KG1 (cell line): Measurements from ENCODE around the gene ANKLE2.
A peak's percentile ranks its signal among the peaks of the same experiment; 100 is the strongest.
"Not testable (repeated sequence)": the region's sequence is repeated elsewhere in the genome, so short reads cannot be mapped to it uniquely, and the experiment has no call there.

Experiments
- DNase-seq: peaks from one replicate; lab custom pipeline; 2025; lab: John Stamatoyannopoulos, UW

ANKLE2 gene

DNA sequence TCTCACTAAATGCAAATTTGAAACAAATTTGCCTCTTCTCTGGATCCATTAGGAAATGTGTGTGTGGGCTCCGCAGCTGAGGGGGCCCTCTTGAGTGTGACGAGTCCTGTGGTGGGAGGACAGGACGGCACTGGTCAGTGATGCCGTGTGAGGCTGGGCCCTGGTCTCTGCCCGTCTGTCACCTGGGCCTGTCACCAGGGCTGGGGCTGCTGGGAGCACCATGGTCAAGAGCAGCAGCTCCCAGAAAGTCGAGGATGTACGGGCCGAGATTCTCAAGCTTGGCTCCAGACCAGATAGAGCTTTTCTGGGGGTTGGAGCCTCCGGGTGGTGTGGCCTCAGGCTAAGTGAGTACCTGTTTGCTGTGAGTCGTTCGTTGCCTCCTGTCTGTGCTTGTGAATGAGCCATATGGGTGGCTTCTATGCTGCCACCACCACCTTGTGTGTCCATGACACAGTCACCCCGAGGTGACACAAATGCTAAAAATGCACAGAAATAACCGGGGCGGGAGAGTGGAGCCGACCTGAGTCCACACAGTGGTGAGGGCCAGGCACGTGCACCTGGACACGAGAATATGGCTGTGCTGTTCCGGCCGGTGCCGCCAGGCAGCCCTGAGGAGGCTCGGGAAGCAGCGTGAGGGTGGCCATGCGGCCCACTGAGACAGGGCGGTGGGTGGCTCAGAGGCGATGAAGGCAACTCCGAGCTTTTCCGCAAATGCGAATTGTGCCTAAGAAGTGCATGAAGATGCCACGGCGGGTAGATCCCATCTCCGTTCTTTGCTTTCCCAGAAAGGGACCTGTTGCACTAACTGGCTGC lies 42.3 kb downstream of the ANKLE2 start:
- no peak for DNase-seq

DNA sequence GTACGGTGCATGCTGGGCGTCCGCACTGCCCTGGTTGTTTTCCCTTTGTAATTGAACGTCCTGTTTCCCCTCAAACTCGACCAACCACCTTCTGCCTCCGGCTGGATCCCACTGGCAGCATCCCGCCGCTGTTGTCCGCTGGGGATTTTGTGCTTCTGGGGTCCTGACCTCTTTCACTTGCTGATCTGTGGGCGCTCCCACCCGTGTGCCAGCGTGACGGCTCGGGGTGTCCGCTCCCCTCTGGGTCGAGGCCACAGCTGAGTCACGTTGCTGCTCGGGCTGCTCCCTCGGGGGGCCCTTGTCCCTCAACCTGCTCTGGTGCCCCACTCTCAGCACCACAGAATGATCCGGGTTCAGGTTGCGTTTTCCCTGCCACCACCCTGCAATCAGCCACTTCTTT lies 43.0 kb downstream of the ANKLE2 start:
- no peak for DNase-seq

DNA sequence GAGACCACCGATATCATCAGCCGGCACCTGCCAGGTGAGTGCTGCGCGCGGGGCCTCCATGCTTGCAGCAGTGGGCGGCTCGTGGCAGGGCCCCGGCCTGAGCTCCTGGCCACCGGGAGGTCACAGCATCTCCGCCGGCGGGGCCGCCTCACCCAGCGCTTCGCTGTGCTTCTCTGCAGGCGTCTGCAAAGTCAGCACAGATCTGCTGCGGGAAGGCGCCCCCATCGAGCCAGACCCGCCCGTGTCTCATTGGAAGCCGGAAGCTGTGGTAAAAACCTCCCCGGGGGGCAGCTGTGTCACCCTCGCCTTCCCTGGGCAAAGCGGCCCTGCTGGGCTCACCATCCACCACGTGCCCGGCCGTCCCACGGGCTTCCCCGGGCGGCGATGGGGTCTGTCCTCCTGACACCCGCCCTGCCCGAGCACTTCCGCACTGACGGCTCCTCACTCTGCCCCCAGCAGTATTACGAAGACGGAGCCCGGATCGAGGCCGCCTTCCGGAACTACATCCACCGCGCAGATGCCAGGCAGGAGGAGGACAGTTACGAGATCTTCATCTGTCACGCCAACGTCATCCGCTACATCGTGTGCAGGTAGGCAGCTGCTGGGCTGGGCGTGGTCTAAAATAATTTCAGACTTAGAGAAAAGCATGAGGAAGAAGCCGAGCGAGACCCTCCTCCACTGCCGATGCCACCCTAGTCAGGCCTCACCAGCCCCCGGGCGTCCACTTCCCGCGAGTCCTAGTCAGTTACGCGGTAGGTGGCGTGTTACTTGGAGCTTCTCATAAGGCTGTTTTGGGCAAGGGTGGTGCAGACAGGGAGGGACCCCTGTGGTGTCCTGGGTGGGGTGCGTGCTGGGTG lies 43.9 kb downstream of the ANKLE2 start:
- DNase-seq: no peak

DNA sequence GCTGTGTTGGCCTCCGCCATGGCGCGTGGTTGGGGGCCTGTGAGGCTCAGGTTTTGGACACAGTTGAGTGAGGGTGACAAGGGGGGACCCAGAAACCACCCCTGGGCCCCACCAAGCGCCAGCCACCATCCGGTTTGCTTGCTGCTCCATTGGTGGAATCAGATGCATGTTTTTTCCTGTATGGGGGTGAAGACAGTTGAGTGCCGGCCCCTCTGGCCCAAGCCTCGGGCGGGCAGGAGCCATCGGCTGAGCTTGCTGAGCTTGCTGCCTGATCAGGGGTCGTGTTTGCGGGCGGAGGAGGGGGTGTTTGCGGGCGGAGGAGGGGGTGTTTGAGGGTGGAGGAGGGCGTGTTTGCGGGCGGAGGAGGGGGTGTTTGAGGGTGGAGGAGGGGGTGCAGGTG lies 44.6 kb downstream of the ANKLE2 start:
- DNase-seq: no peak

DNA sequence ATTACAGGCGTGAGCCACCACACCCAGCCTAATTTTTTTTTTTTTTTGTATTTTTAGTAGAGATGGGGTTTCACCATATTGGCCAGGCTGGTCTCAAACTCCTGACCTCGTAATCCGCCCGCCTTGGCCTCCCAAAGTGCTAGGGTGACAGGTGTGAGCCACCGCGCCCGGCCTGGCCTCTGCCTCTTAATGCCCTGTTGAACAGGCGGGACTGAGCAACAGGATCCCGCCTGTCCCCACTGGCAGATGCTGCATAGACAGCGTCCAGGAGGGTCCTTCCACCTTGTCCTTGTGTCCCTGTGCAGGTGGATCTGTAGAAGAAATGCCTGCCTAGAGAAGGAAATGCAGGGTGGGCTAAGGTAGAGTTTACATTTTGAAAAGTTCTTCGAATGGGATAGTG lies 45.3 kb downstream of the ANKLE2 start:
- no peak for DNase-seq

DNA sequence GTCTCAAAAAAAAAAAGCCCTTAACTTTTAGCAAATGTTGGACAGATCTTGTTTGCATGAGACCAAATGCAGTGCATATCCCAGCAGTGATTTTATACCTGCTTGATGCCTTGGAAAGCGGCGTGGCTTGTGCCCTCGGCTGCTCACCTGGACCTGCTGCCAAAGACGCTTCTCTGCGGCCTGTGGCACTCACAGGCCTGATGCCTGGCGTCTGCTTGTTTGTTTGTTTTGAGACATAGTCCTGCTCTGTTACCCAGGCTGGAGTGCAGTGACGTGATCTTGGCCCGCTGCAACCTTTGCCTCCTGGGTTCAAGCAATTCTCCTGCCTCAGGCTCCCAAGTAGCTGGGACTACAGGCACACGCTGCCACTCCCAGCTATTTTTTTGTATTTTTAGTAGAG lies 45.8 kb downstream of the ANKLE2 start:
- no peak for DNase-seq

DNA sequence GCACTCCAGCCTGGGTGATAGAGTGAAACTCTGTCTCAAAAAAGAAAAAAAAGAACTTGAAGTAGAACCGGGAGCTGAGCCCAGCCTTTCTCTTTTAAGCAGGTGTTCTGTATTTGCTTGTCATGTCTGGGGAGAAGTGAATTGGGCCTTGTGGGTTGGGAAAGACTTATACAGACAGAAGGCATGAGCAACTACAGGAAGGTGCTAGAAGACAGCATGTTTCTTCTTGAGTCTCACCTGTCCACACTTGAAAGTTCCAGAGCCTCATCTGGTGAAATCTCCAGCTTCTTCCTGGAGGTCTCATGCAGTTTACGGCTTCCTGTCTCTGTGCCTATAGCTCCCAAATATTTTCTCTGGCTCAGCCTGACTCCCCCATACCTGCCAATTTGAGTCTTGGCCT lies 48.5 kb downstream of the ANKLE2 start:
- DNase-seq: no peak

DNA sequence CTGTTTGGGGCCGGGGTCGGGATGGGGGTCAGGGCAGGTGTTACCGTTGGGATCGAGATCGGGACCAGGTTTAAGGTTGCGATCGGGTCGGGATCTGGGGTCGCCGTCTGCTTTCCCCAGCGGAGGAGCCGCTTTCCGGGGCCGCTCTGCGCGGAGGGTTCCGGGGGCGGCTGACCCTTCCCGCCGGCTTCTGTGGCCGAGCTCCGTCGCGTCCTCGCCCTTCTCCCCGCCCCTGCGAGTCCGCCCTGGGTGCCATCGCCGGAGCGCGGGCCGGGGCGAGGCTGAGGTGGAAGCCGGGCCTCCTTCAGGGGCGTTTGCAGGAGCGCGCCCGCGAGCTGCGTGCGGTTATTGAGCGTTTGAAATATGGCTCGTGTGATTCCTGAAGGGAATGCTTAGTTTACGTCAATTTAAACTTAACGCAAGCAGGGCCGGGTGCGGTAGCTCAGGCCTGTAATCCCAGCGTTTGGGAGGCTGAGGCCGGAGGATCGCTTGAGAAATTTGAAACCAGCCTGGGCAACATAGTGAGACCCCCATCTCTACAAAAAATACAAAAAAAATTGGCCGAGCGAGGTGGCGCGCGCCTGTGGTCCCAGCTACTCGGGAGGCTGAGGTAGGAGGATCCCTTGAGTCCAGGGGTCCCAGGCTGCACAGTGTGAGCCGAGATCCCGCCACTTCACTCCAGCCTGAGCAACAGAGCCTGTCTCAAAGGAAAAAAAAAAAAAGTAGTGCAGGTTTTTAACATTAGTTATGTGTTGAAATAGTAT lies 50.4 kb downstream of the ANKLE2 start:
- no peak for DNase-seq

DNA sequence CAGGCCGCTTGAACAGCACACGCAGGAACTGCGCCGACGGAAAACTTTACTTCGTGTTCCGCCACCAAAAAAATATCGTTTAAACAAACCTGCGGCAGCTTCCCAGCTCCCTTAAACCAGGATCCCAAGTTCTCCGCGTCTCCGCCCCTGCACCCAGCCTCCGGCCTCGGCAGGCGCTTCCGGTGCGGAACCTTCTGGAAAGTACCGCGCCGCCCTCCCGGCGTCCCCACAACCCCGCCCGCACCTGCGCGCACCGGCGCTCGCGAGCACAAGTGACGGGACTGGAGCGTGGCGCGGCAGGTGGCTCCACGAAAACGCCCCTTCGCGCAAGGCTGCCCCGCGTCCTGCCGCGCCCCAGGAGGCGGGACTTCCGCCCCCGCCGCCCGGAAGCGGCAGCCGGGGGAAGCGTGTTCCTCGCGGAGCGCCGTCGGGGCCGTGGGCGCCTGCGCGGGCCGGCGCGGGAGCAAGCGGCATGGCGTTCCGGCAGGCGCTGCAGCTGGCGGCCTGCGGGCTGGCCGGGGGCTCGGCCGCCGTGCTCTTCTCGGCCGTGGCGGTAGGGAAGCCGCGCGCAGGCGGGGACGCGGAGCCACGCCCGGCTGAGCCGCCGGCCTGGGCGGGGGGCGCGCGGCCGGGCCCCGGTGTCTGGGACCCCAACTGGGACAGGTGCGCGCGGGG lies 51.1 kb downstream of the ANKLE2 start, which contains the start of gene PGAM5:
TSS of gene PGAM5 (plus strand) at position 438 of the 675 bp plus-strand sequence. CDS start at position 473, 35 bp downstream.
- peak; percentile 65 for DNase-seq

DNA sequence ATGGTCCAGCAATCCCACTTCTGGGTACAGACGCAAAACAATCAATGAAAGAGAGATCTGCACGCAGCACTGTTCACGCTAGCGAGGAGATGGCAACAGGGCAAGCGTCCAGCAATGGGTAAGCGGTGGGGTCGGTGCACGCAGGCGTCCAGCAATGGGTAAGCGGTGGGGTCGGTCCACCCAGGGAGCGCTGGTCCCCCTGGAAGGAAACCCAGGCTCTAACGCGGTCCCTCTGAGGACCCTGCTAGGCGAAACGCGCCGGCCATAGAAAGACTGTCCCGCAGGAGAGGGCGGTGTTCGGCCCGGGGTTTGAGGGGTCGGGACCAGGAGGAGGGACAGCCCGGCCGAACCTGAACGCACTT lies 51.6 kb downstream of the ANKLE2 start:
- no peak for DNase-seq

DNA sequence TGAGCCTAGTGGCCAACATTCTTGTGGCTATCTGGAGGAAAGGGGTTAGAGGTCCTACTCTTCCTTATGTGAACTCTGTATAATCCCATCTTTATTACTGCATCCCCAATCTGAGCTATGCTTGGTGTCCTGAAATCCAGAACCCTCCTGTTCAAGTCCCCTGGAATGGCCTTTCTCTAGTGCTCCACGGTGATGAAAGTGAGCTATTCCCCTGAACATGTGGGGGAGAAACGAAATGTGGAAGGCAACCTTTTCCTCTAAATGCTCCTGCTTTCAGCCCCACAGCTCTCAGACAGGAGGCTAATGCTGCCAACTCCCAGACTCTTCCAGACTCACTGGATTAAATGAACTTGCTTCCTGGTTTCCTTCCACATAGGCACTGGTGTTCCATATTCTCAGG lies 53.5 kb downstream of the ANKLE2 start:
- no peak for DNase-seq

DNA sequence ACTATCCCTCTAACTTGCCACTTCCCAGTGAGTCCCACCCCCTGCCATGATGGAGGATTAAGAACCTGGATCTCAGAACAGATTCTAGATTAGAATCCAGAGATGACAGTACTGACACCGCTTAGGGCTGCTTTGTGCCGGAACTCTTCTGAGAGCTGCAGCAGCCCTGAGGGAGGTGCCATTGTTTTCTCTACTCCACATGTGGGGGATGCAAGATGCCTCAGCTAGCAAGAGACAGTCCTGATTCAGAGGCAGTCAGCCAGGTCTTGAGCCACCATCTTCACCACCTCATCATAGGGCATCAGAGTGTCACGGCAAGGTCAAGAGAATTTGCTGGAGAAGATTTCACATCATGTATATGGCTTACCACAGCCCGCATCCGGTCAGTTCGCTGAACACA lies 54.4 kb downstream of the ANKLE2 start:
- no peak for DNase-seq

DNA sequence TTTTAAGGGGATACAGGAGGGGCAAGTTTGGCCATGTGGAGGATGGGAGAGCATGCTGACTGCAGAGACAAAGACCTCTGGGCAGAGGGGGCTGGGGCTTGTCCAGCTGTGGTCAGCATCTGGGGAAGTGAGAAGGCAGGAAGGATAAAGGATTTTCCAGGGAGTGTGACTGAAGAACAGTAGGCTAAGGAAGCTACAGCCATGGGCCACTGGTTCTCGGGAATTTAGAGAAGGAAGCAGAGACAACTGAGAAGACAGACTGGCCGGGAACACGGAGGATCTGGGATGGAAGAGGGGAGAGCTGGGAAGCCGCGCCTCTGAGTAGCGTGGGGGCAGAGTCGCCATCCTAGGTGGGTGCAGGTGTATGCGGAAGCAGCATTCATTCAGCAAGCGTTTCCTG lies 58.0 kb downstream of the ANKLE2 start:
- DNase-seq: no peak

DNA sequence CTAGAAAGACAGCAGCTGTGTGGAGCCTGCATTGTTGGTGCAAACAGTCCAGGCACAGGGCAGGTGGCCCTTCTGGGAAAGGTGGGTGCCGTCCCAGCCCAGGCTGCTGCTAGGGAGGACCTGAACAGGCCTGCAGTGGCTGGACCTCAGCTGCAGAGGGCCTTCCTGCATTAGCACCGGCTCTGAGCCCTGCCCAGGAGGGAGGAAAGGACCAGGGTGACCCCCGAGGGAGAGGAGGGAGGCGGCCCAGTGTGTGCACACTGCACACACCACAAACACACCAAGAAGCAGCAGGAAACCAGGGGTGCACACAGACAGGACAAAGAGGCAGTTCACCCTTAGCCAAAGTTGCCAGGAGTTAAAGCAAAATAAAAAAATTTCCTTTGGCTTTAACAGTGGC lies 59.0 kb downstream of the ANKLE2 start:
- no peak for DNase-seq

DNA sequence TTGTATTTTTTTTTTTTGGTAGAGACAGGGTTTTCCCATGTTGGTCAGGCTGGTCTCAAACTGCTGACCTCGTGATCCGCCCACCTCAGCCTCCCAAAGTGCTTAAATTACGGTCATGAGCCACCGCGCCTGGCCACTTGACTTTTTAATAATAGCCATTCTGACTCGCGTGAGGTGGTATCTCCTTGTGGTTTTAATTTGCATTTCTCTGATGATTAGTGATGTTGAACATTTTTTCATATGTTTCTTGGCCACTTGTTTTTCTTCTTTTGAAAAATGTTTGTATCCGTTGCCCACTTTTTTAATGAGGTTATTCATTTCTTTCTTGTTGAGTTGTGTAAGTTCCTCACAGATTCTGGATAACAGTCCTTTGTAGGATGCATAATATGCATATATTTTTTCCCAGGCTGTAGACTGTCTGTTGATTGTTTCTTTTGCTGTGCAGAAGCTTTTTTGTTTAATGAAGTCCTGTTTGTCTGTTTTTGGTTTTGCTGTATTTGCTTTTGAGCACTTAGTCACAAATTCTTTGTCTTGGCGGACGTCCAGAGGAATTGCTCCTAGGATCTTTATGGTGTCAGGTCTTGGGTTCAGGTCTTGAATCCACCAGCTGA lies 61.3 kb downstream of the ANKLE2 start:
- DNase-seq: no peak

DNA sequence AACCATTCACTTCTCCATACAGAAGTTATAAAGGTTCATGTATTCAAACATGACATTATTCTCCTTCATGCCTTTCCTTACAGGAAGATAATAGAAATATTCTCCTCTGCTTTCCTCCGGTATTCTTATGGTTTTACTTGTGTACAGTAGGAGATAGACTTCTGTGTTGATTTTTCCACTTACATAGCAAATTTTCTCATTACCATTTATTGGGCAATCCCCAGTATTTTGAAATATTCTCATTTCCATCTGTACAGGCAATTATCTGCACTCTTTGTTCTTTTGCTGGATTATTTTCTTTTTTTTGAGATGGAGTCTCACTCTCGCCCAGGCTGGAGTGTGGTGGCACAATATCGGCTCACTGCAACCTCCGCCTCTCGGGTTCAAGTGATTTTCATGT lies 63.3 kb downstream of the ANKLE2 start:
- no peak for DNase-seq

DNA sequence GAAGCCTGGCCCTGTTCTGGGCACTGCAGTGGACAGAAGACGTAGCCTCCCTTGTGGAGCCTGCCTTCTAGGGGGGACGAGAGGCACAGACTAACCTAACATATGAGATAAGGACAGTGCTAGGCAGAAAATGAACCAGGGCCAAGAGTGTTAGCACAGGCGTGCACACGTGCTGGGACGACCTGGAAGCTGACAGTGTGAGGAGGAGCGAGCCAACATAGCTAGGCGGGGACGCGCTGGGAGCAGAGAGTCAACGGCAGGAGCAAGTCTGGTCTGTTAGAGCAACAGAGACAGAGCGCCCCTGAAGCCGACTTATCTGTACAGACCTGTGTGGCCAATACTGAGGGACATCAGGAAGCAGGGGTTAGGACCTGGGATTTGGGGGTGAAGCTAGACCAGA lies 66.2 kb downstream of the ANKLE2 start:
- DNase-seq: no peak

DNA sequence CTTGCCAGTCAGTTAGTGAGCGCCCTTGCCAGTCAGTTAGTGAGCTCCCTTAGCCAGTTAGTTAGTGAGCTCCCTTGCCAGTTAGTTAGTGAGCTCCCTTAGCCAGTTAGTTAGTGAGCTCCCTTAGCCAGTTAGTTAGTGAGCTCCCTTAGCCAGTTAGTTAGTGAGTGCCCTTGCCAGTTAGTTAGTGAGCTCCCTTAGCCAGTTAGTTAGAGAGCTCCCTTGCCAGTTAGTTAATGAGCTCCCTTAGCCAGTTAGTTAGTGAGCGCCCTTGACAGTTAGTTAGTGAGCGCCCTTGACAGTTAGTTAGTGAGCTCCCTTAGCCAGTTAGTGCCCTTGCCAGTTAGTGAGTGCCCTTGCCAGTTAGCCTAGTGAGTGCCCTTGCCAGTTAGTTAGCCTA lies 66.7 kb downstream of the ANKLE2 start:
- DNase-seq: not testable (repeated sequence)

DNA sequence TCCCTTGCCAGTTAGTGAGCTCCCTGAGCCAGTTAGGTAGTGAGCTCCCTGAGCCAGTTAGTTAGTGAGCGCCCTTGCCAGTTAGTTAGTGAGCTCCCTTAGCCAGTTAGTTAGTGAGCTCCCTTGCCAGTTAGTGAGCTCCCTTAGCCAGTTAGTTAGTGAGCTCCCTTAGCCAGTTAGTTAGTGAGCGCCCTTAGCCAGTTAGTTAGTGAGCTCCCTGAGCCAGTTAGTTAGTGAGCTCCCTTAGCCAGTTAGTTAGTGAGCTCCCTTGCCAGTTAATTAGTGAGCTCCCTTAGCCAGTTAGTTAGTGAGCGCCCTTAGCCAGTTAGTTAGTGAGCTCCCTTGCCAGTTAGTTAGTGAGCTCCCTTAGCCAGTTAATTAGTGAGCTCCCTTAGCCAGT lies 69.6 kb downstream of the ANKLE2 start:
- not testable (repeated sequence) for DNase-seq

DNA sequence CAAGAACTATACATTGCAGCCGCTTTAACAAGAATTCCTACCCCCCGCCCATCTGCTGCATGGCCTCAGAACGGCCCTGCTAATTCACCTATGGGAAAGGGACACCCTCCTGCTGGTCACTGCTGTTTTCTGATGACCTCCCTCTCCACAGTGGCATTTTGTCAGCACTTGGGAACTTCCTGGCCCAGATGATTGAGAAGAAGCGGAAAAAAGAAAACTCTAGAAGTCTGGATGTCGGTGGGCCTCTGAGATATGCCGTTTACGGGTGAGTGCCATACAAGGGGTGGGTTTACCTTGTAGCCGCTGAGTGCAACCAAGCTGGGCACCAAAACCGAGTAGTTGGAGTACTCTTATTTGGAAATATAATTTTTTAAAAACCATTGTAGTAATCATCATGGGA lies 71.5 kb downstream of the ANKLE2 start:
- DNase-seq: no peak

DNA sequence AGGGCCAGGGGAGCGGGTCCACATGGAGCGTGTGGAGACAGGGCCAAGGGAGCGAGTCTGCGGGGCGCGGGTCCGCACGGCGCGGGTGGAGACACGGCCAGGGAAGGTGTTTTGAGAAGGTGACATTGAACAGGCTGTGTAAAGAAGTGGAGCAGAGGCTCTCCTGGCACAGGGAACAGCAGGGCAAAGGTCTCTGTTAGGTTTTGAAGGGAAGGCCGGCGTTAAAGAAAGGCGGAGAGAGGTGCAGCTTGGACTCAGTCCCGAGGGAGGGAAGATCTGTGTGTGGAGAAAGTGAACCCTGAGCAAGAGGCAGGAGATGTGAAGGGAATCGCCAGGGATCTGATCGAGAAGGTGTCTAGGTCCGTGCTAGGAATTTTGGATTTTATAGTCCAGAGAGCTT lies 72.4 kb downstream of the ANKLE2 start:
- DNase-seq: no peak
